Measurements from ENCODE around the gene SPEG. TPM values are rescaled to one million over a fixed set of nuclear protein-coding genes. Genes with fewer than 3 reads are reported as not detected.

Gene SPEG
- total and polyA plus RNA-seq, 2 of the 8 experiments (the other 6 are each of a cell fraction or from before 2014, with no cell fraction given), result 19.9 to 32.0 TPM

DNA sequence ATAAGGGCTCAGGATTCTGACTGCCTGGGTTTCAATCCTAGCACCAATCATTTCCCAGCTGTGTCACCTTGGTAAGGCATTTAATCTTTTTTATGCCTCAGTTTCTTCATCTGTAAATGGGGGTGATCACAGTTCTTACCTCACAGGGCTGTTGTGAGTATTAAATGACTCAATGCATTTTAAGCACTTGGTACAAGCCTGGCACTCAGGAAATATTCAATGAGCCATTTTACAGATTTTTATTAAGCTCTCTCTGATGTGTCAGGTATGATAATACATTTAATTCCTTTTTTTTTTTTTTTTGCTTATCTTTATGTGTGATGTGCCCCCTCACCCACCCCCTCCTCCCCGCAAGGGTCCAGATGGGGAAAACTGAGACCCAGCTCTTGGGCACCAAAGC is 12.0 kb downstream of the SPEG start:
- POLR2A ChIA-PET (ENCODE audit: partially characterized antibody), result interaction anchor here (0.6 to 2.3 kb wide), 7 partner anchors 9 to 57 kb away, joined by 3 to 13 read pairs (median 4); no protein-coding TSS in a partner anchor
- Histone ChIP-seq H3K4me2 (ENCODE audit: insufficient read depth in 1 of 2, low read depth in 2 of 2, low read length in 2 of 2) (no peak overlapping the region), H3K23me2 (ENCODE audit: low read depth, low read length) (peaks cover 7% of the 10 kb centered on the region; the same call in 1 of the 2 replicates), H3K56ac (replicated peaks; ENCODE audit: insufficient read length, low read depth, low read length) (no peak overlapping the region), H3K23ac (ENCODE audit: insufficient read length) (no peak overlapping the region), H3K9ac (replicated peaks in 1 of 4; ENCODE audit: extremely low read depth in 1 of 4, low read depth in 3 of 4, low read length in 3 of 4) (no peak overlapping the region), H3K18ac (ENCODE audit: extremely low read depth, low read length) (no peak overlapping the region), H2AK5ac (ENCODE audit: low read depth, low read length) (no peak overlapping the region), H3K9me3 (ENCODE audit: insufficient read depth in 2 of 2, low read depth in 1 of 2, low read length in 1 of 2) (no peaks in the 10 kb centered on the region), H2BK12ac (ENCODE audit: low read depth, low read length) (no peak overlapping the region), H4K91ac (replicated peaks; ENCODE audit: insufficient read length, low read length) (no peak overlapping the region), H4K5ac (ENCODE audit: insufficient read length, low read depth, low read length) (no peak overlapping the region), H3K4me1 (replicated peaks in 1 of 4; ENCODE audit: control insufficient read depth in 3 of 4, insufficient read depth in 4 of 4, low read length in 3 of 4) (peaks cover 0 to 24% (median 11%) of the 10 kb centered on the region in 4 experiments; a peak in 6 of 7 replicates), H3K4ac (replicated peaks; ENCODE audit: insufficient read length, low read depth, low read length) (no peak overlapping the region), H3K27ac (ENCODE audit: low read depth, low read length) (no peak overlapping the region), H2AFZ (ENCODE audit: low read length) (no peak overlapping the region), H2BK15ac (ENCODE audit: low read length) (no peak overlapping the region), H3K27me3 (replicated peaks in 1 of 4; ENCODE audit: control insufficient read depth in 3 of 4, extremely low read depth in 1 of 4, insufficient read depth in 3 of 4, low read length in 3 of 4) (peaks cover 6 to 30% (median 24%) of the 10 kb centered on the region in 4 experiments), H3K79me2 (ENCODE audit: control insufficient read depth in 1 of 2, insufficient read depth in 2 of 2, low read length in 2 of 2) (no peaks in the 10 kb centered on the region), H2BK20ac (ENCODE audit: low read length) (no peak overlapping the region), H2BK5ac (ENCODE audit: low read depth, low read length) (no peak overlapping the region; the same call in 1 of the 2 replicates), H3K79me1 (ENCODE audit: low read depth, low read length) (no peaks in the 10 kb centered on the region), H4K8ac (ENCODE audit: extremely low read depth, insufficient read depth, low read length) (no peak overlapping the region), H2BK120ac (replicated peaks; ENCODE audit: low read depth, low read length) (no peak overlapping the region), H3K14ac (ENCODE audit: insufficient read length) (no peak overlapping the region), H3K36me3 (ENCODE audit: control insufficient read depth in 2 of 4, insufficient read depth in 4 of 4, low read length in 3 of 4) (no peaks in the 10 kb centered on the region), H4K20me1 (replicated peaks in 1 of 2; ENCODE audit: control insufficient read depth in 1 of 2, insufficient read depth in 2 of 2, low read length in 2 of 2) (peaks cover 2 to 16% of the 10 kb centered on the region in 2 experiments), H3K4me3 (ENCODE audit: extremely low read depth in 1 of 4, insufficient read depth in 2 of 4, low read depth in 3 of 4, low read length in 4 of 4) (no peak overlapping the region)
- DNase-seq (ENCODE audit: low read depth in 1 of 2, low spot score in 2 of 2), result no peak
- no peak for FAIRE-seq
- no CpG with 5 or more reads among the region's 1 CpG for WGBS, 2 experiments (ENCODE audit: extremely low coverage in 1 of 2, insufficient coverage in 1 of 2, insufficient read length in 1 of 2, insufficient replicate concordance in 2 of 2, low coverage in 1 of 2, low lambda C conversion rate in 2 of 2, missing lambda C conversion rate in 1 of 2)
- CTCF ChIA-PET (ENCODE audit: partially characterized antibody), result interaction anchor here (7.5 to 113.1 kb wide), 3 partner anchors 12 to 43 kb away, joined by 72 to 7248 read pairs (median 7248); partner anchors contain the start of genes ASIC4, CHPF, DES and GMPPA
- no peak for TF ChIP-seq TCF12 (IDR thresholded peaks at IDR 0.05; ENCODE audit: low read depth, low read length)
